ENCODE results near the gene FOXD3. TPM values are rescaled to one million over a fixed set of nuclear protein-coding genes. Genes with fewer than 3 reads are reported as not detected.

The FOXD3 gene
- total RNA-seq, 1 experiment from 2014 or later: 0.80 TPM

DNA sequence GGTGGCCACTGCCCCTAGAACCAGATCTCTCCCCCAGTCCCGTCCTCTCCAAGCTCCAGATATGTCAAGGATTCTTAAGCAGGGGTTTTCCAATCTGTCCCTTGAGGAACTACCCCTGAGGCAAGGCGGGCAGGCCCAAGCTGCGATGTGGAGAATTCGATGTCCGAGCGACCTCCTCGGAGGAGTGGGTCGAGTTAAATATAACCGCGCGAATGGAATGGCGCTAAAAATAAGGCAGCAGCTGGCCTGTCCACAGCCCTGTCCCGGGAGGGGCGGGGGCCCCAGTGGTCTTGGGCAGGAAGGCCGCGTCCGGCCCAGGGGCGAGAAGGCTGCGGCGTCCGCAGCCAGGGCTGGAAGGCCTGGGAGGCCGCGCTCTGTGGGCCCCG, 5.8 kb upstream of the FOXD3 start:
- ChIA-PET CTCF (interaction anchor here (0.6 kb wide), 2 partner anchors 55 to 65 kb away, joined by 3 read pairs; no protein-coding TSS in a partner anchor), POLR2A (no interaction called here)
- Histone ChIP-seq H3K27ac (ENCODE audit: low read length) (peak overlapping the region; percentile 73), H3K9me3 (ENCODE audit: control insufficient read depth, insufficient read depth, low read depth, low read length) (no peaks in the 10 kb centered on the region), H3K4me1 (ENCODE audit: control insufficient read depth, insufficient read depth, low read length) (peaks cover 7% of the 10 kb centered on the region), H3K27me3 (ENCODE audit: control insufficient read depth, insufficient read depth, low read length) (no peaks in the 10 kb centered on the region), H3K4me3 (ENCODE audit: low read depth in 2 of 2, low read length in 2 of 2) (peak overlapping the region; percentile 55 to 70), H3K36me3 (ENCODE audit: control insufficient read depth, insufficient read depth, low read length) (no peaks in the 10 kb centered on the region)
- ATAC-seq (no peak), DNase-seq (ENCODE audit: low read depth, low spot score) (no peak)
- in situ Hi-C loops (cut with HindIII; ENCODE audit: low pct_unique_long_range_greater_than_20kb, low sequenced_read_pairs) (no loop called here), intact Hi-C loops (cut with micrococcal nuclease; ENCODE audit: unreplicated experiment) (no loop called here)
- TF ChIP-seq TCF7L2 (IDR thresholded peaks at IDR 0.05; ENCODE audit: low read depth, low read length) (no peak), POLR2AphosphoS5 (IDR thresholded peaks at IDR 0.05; ENCODE audit: low read depth, low read length) (no peak)
- BruUV-seq (replicated peaks): no TSS peak

DNA sequence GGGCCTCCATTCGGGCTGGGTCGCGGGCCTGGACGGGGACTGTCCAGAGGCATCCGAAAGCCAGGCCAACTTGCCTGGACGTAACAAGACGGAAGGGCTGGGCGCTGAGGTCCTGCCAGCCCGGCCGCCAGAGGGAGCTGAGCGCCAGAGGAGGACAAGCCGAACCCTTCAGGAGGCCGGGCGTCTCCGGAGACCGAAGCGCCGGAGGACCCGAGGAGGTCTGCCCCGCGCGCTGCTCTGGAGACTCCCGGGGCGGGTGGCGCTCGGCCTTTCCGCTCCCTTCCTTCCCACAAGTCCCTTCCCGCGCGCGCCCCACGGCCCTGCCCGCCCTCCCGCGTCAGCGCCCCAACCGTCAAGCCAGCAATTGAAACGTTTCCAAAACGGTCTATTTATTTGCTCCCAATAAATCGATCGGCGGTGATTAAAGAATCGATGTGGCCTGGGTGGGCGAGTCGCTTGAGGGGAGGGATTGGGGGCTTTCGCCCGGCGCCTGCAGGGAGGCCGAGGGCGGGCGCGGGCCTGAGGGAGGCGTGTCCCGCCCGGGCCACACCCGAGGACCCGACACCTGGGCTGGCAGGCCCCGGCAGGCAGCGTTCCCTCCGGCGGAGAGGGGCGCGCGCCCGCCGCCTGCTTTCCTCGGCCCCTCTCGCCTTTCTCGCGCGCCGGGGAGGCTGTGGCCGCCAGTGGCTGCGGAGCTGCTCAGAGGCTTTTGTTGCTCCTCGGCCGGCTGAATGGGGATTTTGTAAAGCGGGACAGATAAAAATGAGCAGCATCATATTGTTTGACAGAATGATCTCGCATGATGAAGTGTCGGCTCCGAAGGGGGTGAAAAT, 5.2 kb upstream of the FOXD3 start:
- DNase-seq (ENCODE audit: low read depth, low spot score): peak; percentile 35
- H3K27ac ChIP-seq (ENCODE audit: low read length): peak overlapping the region; percentile 73
- no peaks in the 10 kb centered on the region for H3K36me3 ChIP-seq (ENCODE audit: control insufficient read depth, insufficient read depth, low read length)
- ChIA-PET POLR2A (no interaction called here), CTCF (interaction anchor here (0.6 to 0.7 kb wide), 4 partner anchors 43 to 312 kb away, joined by 3 to 4 read pairs (median 3); no protein-coding TSS in a partner anchor)
- peak; percentile 96 for ATAC-seq
- H3K9me3 ChIP-seq (ENCODE audit: control insufficient read depth, insufficient read depth, low read depth, low read length): no peaks in the 10 kb centered on the region
- TF ChIP-seq SIN3A (IDR thresholded peaks at IDR 0.05; ENCODE audit: borderline replicate concordance, insufficient read depth, low read depth, low read length) (no peak), TCF7L2 (IDR thresholded peaks at IDR 0.05; ENCODE audit: low read depth, low read length) (no peak)
- TF ChIP-seq, protein P1, sequence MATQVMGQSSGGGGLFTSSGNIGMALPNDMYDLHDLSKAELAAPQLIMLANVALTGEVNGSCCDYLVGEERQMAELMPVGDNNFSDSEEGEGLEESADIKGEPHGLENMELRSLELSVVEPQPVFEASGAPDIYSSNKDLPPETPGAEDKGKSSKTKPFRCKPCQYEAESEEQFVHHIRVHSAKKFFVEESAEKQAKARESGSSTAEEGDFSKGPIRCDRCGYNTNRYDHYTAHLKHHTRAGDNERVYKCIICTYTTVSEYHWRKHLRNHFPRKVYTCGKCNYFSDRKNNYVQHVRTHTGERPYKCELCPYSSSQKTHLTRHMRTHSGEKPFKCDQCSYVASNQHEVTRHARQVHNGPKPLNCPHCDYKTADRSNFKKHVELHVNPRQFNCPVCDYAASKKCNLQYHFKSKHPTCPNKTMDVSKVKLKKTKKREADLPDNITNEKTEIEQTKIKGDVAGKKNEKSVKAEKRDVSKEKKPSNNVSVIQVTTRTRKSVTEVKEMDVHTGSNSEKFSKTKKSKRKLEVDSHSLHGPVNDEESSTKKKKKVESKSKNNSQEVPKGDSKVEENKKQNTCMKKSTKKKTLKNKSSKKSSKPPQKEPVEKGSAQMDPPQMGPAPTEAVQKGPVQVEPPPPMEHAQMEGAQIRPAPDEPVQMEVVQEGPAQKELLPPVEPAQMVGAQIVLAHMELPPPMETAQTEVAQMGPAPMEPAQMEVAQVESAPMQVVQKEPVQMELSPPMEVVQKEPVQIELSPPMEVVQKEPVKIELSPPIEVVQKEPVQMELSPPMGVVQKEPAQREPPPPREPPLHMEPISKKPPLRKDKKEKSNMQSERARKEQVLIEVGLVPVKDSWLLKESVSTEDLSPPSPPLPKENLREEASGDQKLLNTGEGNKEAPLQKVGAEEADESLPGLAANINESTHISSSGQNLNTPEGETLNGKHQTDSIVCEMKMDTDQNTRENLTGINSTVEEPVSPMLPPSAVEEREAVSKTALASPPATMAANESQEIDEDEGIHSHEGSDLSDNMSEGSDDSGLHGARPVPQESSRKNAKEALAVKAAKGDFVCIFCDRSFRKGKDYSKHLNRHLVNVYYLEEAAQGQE (IDR thresholded peaks at IDR 0.05; ENCODE audit: insufficient read depth in 1 of 2, low read depth in 2 of 2, low read length in 1 of 2): no peak
- TF ChIP-seq, protein P2, sequence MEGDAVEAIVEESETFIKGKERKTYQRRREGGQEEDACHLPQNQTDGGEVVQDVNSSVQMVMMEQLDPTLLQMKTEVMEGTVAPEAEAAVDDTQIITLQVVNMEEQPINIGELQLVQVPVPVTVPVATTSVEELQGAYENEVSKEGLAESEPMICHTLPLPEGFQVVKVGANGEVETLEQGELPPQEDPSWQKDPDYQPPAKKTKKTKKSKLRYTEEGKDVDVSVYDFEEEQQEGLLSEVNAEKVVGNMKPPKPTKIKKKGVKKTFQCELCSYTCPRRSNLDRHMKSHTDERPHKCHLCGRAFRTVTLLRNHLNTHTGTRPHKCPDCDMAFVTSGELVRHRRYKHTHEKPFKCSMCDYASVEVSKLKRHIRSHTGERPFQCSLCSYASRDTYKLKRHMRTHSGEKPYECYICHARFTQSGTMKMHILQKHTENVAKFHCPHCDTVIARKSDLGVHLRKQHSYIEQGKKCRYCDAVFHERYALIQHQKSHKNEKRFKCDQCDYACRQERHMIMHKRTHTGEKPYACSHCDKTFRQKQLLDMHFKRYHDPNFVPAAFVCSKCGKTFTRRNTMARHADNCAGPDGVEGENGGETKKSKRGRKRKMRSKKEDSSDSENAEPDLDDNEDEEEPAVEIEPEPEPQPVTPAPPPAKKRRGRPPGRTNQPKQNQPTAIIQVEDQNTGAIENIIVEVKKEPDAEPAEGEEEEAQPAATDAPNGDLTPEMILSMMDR (IDR thresholded peaks at IDR 0.05): peak; percentile 90
- in situ Hi-C loops (cut with HindIII; ENCODE audit: low pct_unique_long_range_greater_than_20kb, low sequenced_read_pairs): no loop called here
- H3K27me3 ChIP-seq (ENCODE audit: control insufficient read depth, insufficient read depth, low read length): no peaks in the 10 kb centered on the region
- BruUV-seq (replicated peaks): no TSS peak
- H3K4me1 ChIP-seq (ENCODE audit: control insufficient read depth, insufficient read depth, low read length): peaks cover 10% of the 10 kb centered on the region
- peak overlapping the region; percentile 55 to 70 for H3K4me3 ChIP-seq (ENCODE audit: low read depth in 2 of 2, low read length in 2 of 2)
- intact Hi-C loops (cut with micrococcal nuclease; ENCODE audit: unreplicated experiment): no loop called here

DNA sequence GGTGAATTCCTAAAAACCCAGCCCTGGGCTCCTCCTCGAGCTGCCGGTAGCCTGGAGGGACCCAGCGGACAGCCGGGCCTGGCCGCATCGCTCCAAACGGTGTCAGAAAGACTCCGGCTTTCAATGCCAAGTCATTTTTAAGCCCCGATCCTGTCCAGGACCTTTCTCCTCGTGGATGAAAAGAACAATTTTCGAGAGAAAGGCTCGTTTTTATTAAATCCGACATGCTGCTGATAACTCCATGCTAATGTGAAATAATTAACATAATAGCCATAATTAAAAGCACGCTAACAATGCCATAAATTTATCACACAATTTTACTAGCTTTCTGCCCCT, 4.6 kb upstream of the FOXD3 start:
- Histone ChIP-seq H3K27me3 (ENCODE audit: control insufficient read depth, insufficient read depth, low read length) (no peaks in the 10 kb centered on the region), H3K4me1 (ENCODE audit: control insufficient read depth, insufficient read depth, low read length) (peaks cover 10% of the 10 kb centered on the region), H3K27ac (ENCODE audit: low read length) (peak overlapping the region; percentile 73), H3K36me3 (ENCODE audit: control insufficient read depth, insufficient read depth, low read length) (no peaks in the 10 kb centered on the region), H3K9me3 (ENCODE audit: control insufficient read depth, insufficient read depth, low read depth, low read length) (no peaks in the 10 kb centered on the region), H3K4me3 (ENCODE audit: low read depth in 2 of 2, low read length in 2 of 2) (peak overlapping the region; percentile 55 to 70)
- ATAC-seq (no peak; the same call in 1 of the 2 replicates), DNase-seq (ENCODE audit: low read depth, low spot score) (no peak)
- POLR2A ChIA-PET: no interaction called here
- CTCF ChIA-PET: interaction anchor here (0.7 kb wide), 1 partner anchor 42 kb away, joined by 4 read pairs; no protein-coding TSS in a partner anchor
- TF ChIP-seq POLR2AphosphoS5 (IDR thresholded peaks at IDR 0.05; ENCODE audit: low read depth, low read length) (no peak), TCF7L2 (IDR thresholded peaks at IDR 0.05; ENCODE audit: low read depth, low read length) (no peak), SIN3A (IDR thresholded peaks at IDR 0.05; ENCODE audit: borderline replicate concordance, insufficient read depth, low read depth, low read length) (no peak)
- TF ChIP-seq, protein P1 (IDR thresholded peaks at IDR 0.05; ENCODE audit: insufficient read depth in 1 of 2, low read depth in 2 of 2, low read length in 1 of 2): no peak
- TF ChIP-seq, protein P2 (IDR thresholded peaks at IDR 0.05): no peak
- BruUV-seq (replicated peaks): no TSS peak
- in situ Hi-C loops (cut with HindIII; ENCODE audit: low pct_unique_long_range_greater_than_20kb, low sequenced_read_pairs): no loop called here
- intact Hi-C loops (cut with micrococcal nuclease; ENCODE audit: unreplicated experiment): no loop called here
